Caki2 (cell line): ENCODE results near the gene ARID1B. TPM values are rescaled to one million over a fixed set of nuclear protein-coding genes. Genes with fewer than 3 reads are reported as not detected.

ENCODE experiments used
- DNase-seq: peaks from one replicate; pipeline ENCODE4 v3.0.0-alpha.2; 2015; ENCODE audit warnings: low read depth
- in situ Hi-C: cut with HindIII; loops from 2 replicates; pipeline ENCODE4 v1.10.0; 2016; ENCODE audit warnings: low sequenced_read_pairs, low pct_unique_long_range_greater_than_20kb, mixed read lengths
- total RNA-seq: library from RNA; depleted of rRNA; stranded (reverse); fragments of >200 nt; shearing (Covaris generic); gene quantifications from 2 replicates; pipeline ENCODE4 v1.2.3, GENCODE V29; 2014; ENCODE audit warnings: low replicate concordance

The ARID1B gene
- total RNA-seq, 1 experiment from 2014 or later = 6.9 TPM

- DNase-seq = no peak
- in situ Hi-C loops = no loop called here
These were observed 300.1 kb downstream of the ARID1B start for GRCh38 chr6:157077251-157077650.

DNA sequence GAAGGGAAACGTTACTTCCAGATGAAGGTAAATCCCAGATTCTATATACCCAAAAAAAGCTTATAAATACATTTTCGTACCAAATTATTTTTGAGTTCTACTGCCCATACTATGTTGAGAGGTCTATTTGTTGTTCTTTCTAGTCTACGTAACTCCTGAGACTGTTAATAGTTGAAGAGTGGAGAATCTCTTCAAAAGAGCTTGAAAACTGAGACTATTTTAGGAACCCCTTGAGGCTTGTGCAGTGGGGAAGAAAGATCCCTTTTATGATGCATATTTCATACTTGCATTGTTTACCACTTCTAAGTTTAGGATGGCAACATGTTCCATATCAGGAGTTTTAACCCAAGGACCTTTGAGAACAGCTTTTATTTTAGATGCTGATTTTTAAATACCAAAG, 301.1 kb downstream of the ARID1B start:
- no peak for DNase-seq
- in situ Hi-C loops = no loop called here

DNA sequence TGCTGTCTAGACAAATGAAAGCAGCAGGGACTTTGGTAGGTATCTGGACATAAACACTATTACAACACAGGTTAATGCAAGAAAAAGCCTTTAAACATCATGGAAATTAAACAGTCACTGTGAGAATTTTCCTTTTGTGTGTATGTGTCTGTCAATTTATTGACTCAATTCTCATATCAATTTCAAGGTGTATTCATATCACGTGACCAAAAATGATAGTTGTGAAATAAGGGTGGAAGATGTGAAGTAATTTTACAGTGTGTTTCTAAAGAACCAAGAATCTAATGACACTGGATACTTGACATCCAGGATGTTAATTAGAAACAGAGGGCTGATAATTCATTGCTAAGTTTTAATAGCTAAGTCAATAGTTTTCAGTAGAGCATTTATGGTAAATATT, 302.1 kb downstream of the ARID1B start:
- DNase-seq = no peak
- in situ Hi-C loops = no loop called here

DNA sequence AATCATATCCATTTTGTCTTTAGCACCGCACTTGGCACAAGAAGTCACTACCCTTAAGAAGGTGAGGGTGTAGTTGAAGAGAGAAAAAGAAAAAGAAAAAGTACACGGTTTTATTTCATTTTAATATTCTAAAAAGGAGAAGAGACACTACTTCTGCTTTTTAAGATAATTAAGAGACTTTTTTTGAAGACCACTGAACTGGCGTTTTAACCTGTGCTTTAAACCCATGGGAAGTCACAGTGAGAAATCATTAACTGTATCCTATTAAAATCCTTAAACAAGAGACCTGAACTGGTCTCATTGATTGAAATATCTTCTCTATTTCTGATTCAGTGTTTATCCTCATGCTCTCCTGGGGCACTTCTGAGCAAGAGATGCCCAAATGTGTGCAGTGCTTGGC, 302.6 kb downstream of the ARID1B start:
- DNase-seq = no peak
- in situ Hi-C loops = no loop called here

GRCh38 chr6:157080986-157081391, 303.8 kb downstream of the ARID1B start:
- DNase-seq = no peak
- in situ Hi-C loops = no loop called here

DNA sequence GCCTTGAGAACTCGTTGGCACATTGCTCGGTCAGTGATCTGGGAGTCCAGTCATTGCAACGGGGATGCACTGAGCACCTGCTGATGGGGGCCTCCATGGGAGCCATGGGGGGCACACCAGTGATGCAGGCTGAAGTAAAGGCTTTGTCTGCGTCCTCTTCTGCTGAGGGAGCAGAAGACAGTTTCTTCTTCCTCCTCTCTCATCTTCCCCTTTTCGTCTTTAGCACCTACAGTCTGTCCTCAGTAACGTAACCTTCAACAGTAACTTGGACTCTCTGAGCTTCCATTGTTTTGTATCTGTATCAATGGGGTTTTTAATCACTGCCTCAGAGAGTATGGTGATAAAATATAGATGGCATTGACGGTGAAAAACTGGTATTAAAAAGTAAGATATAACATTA, 306.2 kb downstream of the ARID1B start:
- no peak for DNase-seq
- in situ Hi-C loops = no loop called here

DNA sequence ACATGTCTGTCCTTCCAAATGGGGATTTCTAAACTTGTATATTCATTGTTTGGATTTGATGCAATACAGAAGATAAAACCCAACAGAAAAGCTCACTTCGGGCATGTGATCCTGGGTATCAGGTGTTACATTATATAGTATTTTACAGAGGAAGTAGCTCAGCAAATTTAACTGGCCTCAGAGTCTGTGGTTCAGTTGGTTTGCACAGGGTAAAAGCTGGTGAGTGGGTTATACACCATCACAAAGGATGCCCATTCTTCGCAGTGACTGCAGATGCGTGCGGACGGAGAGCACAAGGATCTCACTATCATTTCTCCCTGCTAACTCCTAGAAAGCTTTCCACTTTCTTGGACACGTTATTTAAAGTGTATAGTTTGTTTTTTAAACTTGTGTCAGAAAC, 309.5 kb downstream of the ARID1B start:
- no peak for DNase-seq
- in situ Hi-C loops = no loop called here

DNA sequence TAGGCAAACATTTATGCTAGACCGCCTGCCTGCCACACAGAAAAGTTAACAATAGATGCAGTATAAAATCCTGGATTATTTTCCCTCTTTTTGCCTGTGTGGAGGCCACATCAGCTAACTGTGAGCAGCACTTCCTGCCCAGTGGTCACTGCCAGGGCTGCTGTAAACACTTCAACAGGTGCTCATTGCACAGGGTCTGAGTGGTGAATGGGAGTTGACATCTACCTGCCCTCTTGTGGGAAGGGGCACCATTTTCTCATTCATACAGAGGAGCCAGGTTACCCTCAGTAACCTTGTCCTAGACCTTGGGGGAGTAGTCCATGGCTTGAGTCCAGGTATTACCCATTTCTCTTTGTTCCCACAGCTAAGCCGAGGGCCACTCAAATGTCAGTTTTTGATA, 310.8 kb downstream of the ARID1B start:
- in situ Hi-C loops = no loop called here

DNA sequence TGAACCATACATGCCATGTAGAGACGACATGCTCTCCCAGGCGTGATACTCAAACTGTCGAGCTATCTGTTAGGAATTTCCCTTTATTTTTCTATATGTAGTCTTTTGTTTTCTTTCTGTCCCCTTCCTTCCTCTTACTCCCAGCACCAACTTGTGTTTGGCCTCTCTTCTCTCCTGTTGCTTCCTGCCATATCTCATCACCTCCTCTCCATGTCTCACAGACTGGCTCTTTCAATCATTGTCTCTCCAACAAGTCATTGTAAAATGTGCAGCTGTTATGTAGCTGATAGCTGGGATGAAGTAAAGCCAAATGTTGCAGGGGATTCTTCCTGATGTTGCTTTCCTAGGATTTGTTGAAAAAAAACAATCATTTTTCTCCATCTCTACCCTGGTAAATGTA, 311.7 kb downstream of the ARID1B start:
- in situ Hi-C loops = no loop called here
- DNase-seq = no peak

More for the DNA sequence above, 310.8 kb downstream of the ARID1B start:
- DNase-seq = no peak

GRCh38 chr6:157089258-157089657, 312.1 kb downstream of the ARID1B start:
- in situ Hi-C loops = no loop called here
- no peak for DNase-seq

- DNase-seq = no peak
- in situ Hi-C loops = no loop called here
These were observed 312.7 kb downstream of the ARID1B start for GRCh38 chr6:157089851-157090250.

DNA sequence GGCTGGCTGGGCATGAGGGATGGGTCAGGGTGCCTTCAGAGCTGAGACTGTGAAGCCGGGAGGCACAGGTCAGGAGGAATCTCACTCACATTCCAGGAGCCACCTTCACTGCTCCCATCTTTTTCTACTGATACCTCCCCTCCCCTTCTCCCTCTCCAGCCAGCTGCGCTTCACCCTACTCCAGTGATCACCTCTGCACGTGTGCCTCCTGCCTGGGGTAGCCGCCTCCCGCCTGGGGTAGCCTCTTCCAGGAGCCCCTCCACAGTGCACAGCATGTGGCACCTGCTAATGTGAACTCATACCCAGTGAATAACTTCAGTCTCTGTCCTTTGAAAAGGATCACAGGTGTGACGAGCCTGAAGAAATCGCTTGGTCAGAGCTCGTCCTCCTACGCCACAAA, 313.6 kb downstream of the ARID1B start:
- in situ Hi-C loops = no loop called here
- DNase-seq = no peak

DNA sequence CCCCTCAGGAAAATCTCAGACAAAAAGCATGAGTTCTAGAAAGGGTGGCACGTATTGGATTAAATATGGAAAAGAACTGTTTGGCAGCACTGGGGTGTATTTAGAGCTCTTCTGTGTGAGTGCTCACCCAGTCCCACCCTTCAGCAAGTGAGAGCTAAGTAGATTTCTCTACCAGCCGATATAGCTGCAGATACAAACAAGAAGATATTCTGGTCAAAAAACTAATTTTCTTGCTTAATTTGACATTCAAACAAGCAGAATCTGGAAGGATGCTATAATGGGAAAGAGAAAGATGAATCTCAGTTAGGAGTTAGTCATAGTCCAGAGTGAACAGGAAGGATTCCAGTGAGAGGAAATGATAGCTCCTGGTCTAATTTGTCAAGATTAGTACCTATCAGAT, 314.1 kb downstream of the ARID1B start:
- no peak for DNase-seq
- in situ Hi-C loops = no loop called here

DNA sequence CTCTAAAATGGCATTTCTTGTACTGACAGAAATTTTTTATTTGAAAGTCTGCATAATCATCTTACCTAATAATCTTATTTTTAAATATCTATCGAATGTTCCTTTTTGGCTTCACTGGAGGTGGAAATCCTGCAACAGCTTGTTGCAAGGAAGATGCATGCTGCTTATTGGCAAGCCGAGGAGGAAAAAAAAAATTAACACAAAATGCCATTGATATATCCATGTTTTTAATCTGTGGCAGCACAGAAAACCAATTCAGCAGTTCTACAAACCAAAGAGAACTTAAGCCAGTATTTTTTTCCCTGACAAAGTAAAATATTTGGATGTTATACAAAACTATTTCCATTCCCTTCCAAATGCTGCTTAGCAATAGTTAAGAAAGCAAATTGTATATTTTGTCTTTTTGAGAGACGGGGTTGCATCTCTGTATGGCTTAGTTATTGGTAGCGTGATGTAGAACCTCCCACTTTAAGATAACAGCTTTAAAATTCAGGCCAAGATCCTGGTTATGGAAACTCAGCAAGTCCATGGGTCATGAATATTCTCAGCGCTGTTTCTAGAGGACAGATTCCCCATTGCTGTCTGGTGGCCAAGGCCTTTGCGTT, 314.8 kb downstream of the ARID1B start:
- no peak for DNase-seq
- in situ Hi-C loops = no loop called here

GRCh38 chr6:157092736-157093135, 315.6 kb downstream of the ARID1B start:
- in situ Hi-C loops = no loop called here
- DNase-seq = no peak

GRCh38 chr6:157093536-157093935, 316.4 kb downstream of the ARID1B start:
- DNase-seq = no peak
- in situ Hi-C loops = no loop called here

DNA sequence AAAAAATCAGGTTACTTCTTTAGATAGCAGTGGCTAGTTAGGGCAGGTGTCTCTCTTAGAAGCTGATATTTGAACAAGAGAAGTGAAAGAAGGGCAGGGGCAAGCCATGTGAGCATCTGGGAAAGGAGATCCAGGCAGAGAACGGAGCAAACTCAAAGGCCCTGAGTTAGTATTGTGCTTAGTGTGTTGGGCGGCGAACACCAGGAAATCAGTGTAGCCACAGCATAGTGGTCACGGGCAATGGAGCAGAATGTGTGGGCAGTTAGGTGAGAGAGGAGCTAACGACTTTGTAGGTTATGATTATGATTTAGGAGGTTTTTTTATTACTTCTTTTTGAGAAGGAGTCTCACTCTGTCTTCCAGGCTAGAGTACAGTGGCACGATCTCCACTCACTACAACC, 316.9 kb downstream of the ARID1B start:
- in situ Hi-C loops = no loop called here
- no peak for DNase-seq

DNA sequence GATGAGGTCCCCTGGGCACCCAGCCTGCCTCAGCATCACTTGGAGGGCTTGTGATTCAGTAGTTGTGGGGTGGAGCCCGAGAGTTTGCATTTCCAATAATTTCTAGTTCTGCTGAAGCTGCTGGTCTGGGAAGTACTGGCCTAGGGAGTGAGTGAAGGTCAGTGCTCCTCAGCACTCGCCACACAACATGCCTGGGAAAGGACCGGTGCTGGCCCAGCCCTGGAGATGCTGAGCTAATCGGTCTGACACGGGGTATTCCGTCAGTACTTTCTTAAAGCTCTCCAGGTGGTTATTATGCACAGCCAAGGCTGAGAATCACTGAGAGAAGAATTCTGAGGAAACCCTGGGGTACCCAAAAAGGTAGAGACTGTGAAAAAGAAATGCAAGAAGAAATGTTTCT, 317.9 kb downstream of the ARID1B start:
- DNase-seq = no peak
- in situ Hi-C loops = no loop called here

DNA sequence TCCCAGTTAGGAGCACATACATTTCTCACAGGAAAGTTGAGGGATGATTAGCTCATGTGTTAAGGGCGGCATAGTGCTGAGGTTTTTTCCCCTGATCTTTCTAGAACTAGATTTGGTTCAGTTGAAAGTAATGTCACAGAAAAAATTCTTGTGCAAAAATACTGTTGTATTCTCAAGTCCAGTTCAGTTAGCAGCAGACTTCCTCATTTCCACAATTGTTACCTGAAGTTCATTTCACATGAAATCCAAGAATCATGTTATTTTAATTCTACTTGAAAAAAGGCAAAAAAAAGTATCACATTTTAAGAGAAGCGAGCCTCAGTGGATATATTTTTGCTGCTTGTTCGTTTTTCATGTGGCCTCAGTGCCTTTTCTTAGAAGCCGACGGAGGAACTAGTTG, 318.4 kb downstream of the ARID1B start:
- DNase-seq = no peak
- in situ Hi-C loops = no loop called here

DNA sequence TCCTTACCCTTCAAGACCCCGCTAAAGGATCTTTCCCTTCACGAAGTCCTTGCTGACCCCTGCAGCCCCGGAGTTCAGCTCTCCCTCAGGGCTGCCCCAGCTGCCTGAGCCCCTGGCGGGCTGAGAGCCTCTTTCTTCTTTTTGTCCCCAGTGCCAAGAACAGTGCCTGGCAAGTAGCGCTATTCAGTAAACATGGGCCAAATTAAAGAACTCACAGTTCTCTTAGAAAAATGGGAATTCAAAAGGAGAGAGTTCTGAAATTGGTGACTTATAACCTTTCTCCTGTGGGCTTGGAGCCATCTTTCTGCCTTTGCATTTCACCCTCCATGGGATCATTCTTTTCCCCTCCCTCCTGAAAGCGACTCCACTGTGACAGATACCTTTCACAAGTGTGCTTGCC, 318.9 kb downstream of the ARID1B start:
- DNase-seq = no peak
- in situ Hi-C loops = no loop called here

DNA sequence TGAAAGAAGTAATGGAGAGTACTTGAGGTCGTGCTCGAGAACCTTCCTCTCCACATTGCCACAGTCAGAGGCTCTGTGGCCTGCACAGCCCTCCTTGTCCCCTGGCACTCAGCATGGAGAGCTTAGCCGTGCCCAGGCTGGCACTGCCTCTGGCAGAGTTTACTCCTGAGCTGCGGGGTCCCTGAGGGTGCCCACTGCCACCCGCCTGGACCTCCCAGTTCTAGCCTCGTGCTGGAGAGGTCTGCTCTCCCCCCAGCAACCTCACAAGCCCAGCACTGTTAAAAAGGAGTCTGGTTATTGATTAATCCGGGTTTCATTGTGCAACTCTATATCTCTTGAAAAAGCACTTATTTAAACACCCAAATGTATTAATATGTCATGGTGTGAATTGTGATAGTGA, 319.3 kb downstream of the ARID1B start:
- in situ Hi-C loops = no loop called here
- DNase-seq = no peak
